ENCODE data around the gene GPC5.
"Not testable (repeated sequence)": the region's sequence is repeated elsewhere in the genome, so short reads cannot be mapped to it uniquely, and the experiment has no call there.

GPC5 gene

DNA sequence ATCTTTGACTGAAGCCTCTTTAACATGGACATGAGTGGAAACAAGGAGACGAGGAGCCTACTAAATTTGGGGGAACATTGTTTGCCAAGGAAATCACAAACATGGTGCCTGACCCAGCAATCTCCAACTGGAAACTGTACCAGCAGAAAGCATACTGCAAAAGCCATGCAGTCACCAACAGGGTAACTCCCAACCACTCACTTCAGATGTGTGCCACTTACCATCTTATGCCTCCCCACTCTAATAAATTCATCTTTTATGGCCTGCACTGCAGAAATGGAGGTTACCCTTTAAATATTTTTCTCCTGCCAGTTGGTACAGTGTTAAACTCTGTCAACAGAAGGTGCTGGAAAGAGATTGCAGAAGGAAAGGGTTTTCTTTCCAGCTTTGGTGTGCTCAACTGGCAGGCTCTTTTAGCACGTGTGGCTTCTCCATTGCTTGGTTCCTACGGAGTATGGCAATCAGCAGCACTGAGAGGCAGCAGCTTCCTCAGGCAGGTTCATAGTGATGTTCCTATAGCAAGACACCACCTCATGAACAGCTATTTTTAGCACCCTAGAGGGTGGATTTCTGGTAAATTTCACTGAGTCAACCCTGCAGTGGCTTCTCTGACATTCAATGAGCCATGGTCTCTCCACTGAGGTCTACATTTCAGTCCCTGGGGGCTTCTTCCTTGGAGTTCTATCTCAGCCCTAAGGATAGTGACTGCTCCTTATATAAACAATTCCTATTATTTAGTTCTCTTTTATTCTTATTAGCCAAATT is 29.6 kb upstream of the GPC5 start:
- no peak for DNase-seq (ENCODE audit: low read depth in 1 of 2, low spot score in 1 of 2)

GRCh38 chr13:91369441-91369831 is 29.0 kb upstream of the GPC5 start:
- DNase-seq (ENCODE audit: low read depth in 1 of 2, low spot score in 1 of 2) = no peak

DNA sequence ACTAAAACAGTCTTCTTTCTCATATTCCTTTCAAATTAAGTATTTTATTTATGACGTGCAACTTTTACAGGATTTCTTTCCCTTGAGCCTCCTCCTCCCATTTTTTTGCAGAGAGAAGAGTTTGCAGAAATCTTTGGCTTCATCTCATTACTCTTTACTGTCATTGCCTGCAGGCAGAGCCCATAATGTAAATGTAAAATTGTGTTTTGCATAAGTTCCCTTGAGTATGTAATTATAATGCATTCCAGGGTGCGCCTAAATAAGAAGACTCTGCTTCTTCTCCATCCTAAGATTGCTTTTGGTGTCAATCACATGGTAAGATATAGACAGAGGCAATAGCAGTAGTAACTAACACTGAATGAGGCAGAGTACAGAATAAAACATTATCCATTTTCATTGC is 27.9 kb upstream of the GPC5 start:
- DNase-seq (ENCODE audit: low read depth in 1 of 2, low spot score in 1 of 2) = no peak

DNA sequence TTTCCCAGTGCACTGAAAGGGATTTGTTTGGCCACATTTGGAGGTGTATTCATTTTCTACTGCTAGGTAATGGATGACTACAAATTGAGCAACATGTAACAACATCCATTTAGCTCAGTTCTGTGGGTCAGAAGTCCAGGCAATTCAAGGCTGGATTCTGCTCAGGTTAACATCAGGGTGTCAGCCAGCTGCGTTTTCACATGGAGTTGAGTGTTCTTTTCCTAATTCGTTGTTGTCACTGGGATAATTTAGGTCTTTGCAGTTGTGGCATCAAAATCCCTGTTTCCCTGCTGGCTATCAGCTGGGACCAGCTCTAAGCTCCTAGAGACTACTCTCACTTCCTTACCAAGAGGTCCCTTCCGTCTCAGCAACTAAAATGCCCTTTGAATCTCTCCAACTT is 25.5 kb upstream of the GPC5 start:
- no peak for DNase-seq (ENCODE audit: low read depth in 1 of 2, low spot score in 1 of 2)

DNA sequence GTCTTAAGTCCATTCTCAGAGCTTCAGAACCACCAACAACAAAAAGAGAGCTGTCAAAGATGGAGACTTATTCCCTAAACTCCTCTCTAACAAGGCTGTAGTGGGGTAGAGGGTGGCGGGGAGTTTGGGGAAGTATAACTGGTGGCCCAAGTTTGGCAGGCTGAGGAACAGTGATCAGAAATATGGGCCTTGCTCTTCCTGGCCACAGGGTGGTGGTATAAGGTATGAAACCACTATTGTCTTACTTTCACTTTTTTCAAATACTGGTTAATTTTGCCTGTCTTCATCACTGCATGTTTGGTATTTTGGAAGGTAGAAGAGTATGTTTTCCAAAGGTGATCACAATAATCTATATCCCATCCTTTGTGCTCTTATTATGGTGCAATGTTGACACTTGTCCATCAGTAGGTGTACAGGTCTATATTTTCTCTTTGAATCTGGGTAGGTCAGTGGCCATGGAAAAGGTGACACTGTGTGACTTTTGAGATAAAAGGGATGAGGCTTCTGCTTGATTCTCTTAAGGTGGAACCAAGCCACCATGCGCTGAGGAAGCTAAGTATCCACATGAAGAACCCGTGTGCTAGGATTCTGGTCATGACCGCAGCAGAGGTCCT is 23.2 kb upstream of the GPC5 start:
- no peak for DNase-seq (ENCODE audit: low read depth in 1 of 2, low spot score in 1 of 2)

DNA sequence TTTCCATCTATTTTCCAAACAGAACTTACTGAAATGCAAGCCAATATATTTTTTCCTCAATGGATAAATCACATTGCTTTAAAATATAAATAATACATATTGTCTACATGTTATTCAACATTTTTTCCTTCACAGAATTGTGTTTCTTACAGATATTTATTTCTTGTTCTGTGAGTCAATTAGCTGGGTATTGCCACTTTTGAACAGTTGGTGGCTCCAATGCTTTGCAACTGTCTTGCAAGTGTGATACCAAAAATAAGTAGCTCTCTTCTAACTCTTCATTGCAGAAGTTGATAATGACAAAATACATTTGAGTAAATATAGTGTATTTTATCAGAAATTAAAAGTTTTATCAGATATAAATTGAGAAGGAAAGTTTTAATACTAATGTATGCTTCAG is 17.1 kb upstream of the GPC5 start:
- DNase-seq (ENCODE audit: low read depth in 1 of 2, low spot score in 1 of 2) = no peak

DNA sequence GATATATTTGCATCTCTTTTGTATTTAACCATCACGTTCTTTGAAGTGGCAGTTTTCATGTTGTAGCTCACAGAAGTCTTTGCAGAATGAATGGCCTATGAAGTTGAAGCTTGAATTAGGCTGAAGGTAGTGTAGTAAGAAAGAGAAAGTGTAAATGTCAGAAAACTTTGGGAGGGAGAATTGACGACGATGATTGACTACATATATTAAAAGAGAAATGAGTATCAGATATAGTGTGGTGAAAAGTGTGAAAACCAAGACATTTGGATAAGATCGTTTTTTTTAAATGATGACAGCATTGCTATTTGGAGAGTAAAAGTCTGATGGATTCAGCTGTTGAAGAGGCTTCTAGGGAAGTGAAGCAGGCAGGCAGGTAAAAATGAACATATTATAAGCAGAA is 14.6 kb upstream of the GPC5 start:
- no peak for DNase-seq (ENCODE audit: low read depth in 1 of 2, low spot score in 1 of 2)

DNA sequence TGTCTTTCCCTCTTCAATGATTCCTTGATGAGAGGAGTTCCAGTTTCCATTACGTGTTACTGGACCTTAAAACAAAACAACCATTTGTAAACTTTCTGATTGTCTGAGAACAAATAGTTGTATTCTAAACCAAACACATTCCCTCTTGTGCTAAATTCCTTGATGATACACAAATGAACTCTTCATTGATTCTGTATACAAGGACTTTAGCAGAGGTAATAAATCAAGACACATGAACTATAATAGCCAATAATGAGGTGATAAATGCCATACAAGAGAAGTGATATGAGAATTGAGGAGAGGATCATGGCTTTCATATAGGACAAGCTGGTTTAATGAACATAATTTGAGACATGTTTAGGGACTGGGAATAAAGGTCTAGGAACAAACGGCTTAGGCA is 13.5 kb upstream of the GPC5 start:
- no peak for DNase-seq (ENCODE audit: low read depth in 1 of 2, low spot score in 1 of 2)

DNA sequence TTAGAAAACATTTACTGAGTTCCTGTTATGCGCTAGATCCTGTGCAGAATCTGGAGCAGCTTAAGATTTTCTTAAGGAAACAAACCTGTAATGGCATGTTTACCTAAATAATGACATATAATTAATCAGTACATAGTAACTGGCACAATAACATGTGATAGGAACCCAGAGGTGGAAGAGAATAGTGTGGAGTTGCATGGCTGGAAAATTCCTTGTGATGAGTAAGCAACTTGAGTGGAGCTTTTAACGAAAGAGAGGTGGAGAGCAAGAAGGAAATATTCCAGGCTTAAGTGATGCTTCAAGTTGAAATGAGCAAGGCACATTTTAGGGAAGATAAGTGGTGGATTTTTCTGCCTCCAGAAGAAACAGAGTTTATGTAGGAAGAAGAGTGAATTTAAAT is 9.2 kb upstream of the GPC5 start:
- DNase-seq (ENCODE audit: low read depth in 1 of 2, low spot score in 1 of 2) = no peak

GRCh38 chr13:91397595-91397994 is 826 bp upstream of the GPC5 start:
- DNase-seq (ENCODE audit: low read depth in 1 of 2, low spot score in 1 of 2) = no peak

- no peak for DNase-seq (ENCODE audit: low read depth in 1 of 2, low spot score in 1 of 2)
Observed at GRCh38 chr13:91399189-91400062, 1.0 kb downstream of the GPC5 start.

- no peak for DNase-seq (ENCODE audit: low read depth in 1 of 2, low spot score in 1 of 2)
Observed at GRCh38 chr13:91400063-91400399, 1.6 kb downstream of the GPC5 start.

DNA sequence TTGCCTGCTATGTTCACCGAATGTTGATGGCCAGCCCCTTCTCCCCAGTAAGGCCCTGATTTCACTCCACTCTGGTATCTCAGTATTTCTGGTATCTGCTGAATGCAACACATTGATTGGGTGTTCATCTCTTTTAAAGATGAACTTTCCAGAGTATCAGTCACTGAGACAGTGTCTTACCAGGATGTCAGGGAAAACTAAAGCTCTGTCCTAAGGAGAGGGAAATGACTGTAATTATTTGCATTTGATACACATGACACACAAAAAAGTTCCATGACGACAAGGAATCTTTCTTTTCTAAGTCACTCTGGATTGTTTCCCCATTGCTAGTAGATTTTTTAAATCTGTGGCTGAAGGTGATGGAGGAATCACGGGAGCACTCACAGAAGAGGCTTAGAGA is 2.2 kb downstream of the GPC5 start:
- no peak for DNase-seq (ENCODE audit: low read depth in 1 of 2, low spot score in 1 of 2)

DNA sequence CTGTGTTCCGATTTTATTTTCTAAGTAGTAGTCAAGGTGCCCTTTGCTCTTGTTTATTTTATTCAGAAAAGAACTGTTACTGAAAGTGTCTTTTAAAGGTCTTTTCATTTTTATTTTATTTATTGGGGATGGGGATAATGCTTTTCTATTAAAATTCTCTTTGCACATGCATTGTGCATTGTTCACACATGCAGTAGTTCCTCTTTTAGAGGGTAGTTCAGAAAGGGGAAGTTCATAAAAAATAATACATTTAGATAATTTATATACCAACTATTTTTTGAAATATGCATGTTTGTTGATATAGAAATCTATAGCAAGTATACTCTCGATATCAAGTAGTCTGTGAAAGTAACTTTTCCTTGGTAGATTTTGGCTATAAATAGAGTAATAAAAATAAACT is 3.5 kb downstream of the GPC5 start:
- DNase-seq (ENCODE audit: low read depth in 1 of 2, low spot score in 1 of 2) = no peak

DNA sequence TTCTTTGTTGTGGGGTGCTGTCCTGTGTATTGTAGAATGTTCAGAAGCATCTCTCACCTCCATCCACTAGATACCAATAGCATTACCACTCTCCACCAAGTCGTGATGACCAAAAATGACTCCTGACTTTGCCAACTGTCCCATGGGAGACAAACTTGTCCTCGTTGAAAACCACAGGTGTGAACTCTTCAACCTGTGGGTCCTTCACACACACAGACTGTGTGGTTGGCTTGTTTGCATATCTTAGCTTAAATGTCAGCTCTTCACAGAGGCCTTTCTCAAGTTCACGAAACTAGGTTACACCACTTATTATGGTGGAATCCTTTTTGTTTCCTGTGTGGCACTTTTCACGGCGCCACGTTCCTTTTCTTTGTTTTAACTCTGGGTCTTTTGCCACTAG is 6.8 kb downstream of the GPC5 start:
- no peak for DNase-seq (ENCODE audit: low read depth in 1 of 2, low spot score in 1 of 2)

DNA sequence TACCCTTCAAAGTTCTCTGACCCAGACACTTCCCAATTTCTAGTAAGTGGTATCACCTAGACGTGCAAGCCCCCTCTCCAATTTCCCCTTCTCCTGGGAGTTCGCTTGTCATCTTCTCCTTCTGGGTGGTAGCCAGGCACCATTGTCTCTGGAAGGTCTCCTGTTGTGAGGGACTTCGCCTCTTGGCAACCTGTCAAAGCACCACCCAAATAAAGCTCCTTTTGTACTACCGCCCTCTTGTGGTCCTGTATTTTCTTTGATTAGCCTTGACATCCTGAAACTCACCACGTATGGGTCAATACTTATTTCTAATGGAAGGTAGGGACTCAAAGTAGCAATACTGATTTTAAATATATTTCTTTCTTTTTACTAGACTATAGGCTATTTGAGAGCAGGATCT is 8.2 kb downstream of the GPC5 start:
- DNase-seq (ENCODE audit: low read depth in 1 of 2, low spot score in 1 of 2) = no peak

DNA sequence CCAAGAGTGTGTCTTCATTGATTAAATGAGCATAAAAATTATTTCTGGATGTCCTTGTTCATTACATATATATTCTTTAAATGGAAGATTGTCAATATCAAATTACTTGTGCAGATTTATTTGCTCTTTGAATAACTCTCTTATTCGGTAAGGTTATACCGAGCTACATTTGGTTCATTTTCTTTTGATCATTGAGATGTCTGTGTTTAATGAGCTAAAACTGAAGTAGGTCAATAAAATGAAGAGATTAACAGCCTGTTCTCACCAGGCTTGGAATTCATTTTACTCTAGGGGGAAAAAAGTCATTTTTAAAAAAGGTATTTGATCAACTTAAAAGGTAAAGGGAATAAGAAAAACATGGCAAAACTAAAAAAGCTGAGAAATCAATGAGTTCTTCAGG is 10.6 kb downstream of the GPC5 start:
- no peak for DNase-seq (ENCODE audit: low read depth in 1 of 2, low spot score in 1 of 2)

DNA sequence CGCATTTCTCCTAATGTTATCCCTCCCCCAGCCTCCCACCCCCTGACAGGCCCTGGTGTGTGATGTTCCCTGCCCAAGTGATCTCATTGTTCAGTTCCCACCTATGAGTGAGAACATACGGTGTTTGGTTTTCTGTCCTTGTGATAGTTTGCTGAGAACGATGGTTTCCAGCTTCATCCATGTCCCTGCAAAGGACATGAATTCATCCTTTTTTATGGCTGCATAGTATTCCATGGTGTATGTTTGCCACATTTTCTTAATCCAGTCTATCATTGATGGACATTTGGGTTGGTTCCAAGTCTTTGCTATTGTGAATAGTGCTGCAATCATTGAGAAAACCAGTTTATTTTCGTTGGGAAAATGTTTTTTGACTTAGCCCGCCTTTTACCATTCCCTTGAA is 18.2 kb downstream of the GPC5 start:
- not testable (repeated sequence) for DNase-seq (ENCODE audit: low read depth in 1 of 2, low spot score in 1 of 2)

DNA sequence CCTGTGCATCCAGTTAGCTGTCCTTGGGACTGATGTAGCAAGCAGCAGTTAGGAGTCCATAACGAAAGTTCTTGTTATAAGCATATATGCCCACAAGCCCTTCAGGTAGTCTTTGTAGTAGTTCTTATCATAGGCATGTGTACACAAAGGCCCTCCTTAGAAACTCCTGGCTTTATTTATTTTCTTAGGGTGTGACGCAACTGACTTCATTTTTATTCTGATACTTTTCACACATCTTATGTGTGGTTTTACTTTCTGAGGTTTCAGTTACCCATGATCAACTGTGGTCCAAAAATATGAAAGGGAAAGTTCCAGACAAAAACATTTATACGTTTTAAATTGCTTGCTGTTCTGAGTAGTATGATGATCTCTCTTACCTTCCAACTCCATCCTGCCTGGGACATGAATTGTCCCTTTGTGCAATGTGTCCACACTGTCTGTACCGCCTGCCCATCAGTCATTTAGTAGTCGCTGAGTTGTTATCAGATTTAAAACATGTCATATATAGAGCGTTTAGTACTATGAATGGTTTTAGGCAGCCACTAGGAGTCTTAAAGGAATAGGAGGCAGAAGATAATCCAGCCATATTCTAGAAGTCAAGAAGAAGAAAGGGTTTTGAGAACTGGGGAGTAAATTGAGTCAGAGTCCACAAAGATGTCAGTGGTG is 19.4 kb downstream of the GPC5 start:
- no peak for DNase-seq (ENCODE audit: low read depth in 1 of 2, low spot score in 1 of 2)

GRCh38 chr13:91426913-91427312 is 28.5 kb downstream of the GPC5 start:
- DNase-seq (ENCODE audit: low read depth in 1 of 2, low spot score in 1 of 2) = no peak

- DNase-seq (ENCODE audit: low read depth in 1 of 2, low spot score in 1 of 2) = not testable (repeated sequence)
Observed at GRCh38 chr13:91438674-91439073, 40.3 kb downstream of the GPC5 start.

DNA sequence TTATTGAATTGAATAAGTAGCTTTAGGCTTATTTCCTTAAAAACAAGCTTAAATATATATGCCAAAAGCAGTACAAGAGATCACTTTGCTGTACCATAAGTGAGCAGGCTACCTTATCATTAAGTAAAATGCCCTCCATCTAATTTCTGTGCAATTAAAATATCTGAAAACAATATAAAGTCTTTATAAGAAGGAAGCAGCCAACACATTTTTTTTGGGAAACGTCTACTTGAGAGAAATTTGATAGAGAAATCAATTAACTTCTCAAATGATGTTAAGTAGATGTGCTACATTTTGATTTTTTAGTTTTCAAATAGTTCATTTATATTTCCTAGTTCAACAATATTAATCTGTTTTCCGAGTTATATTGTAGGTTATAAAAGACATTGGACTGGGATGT is 52.5 kb downstream of the GPC5 start:
- no peak for DNase-seq (ENCODE audit: low read depth in 1 of 2, low spot score in 1 of 2)

Data from activated T-helper 1 cell treated with anti-CD3 and anti-CD28 coated beads, Interleukin-2, amount 50 U/mL, for 16 hours (primary cell).